IPS-NIHi11 (cell line): ENCODE results near the gene RMI1.
"Not testable (repeated sequence)": the region's sequence is repeated elsewhere in the genome, so short reads cannot be mapped to it uniquely, and the experiment has no call there.

ENCODE experiments used
- DNase-seq: peaks from one replicate; pipeline ENCODE4 v3.0.0; 2012; ENCODE audit warnings: mixed read lengths, low spot score

The RMI1 gene

GRCh38 chr9:83980395-83981125, at the start of gene RMI1:
Gene RMI1 (plus strand): TSS chr9:83980805. CDS start chr9:84000987, 20,182 bp downstream.
- DNase-seq = peak; percentile 96

- no peak for DNase-seq
Measured at GRCh38 chr9:83930881-83931280, 49.7 kb upstream of the RMI1 start.

- no peak for DNase-seq
Measured at GRCh38 chr9:83932011-83932410, 48.6 kb upstream of the RMI1 start.

- DNase-seq = no peak
Measured at GRCh38 chr9:83932851-83933250, 47.8 kb upstream of the RMI1 start.

GRCh38 chr9:83933790-83934189, 46.8 kb upstream of the RMI1 start:
- DNase-seq = no peak

GRCh38 chr9:83934569-83935275, 45.9 kb upstream of the RMI1 start:
- no peak for DNase-seq

- DNase-seq = peak; percentile 46
Measured at GRCh38 chr9:83935276-83935935, 45.2 kb upstream of the RMI1 start.

GRCh38 chr9:83936523-83936922, 44.1 kb upstream of the RMI1 start:
- no peak for DNase-seq

GRCh38 chr9:83937861-83938455, 42.6 kb upstream of the RMI1 start:
- peak; percentile 61 for DNase-seq

GRCh38 chr9:83940590-83941303, 39.9 kb upstream of the RMI1 start:
- no peak for DNase-seq

GRCh38 chr9:83948096-83948495, 32.5 kb upstream of the RMI1 start:
- DNase-seq = not testable (repeated sequence)

- no peak for DNase-seq
Measured at GRCh38 chr9:83956086-83956435, 24.5 kb upstream of the RMI1 start.

GRCh38 chr9:83956436-83957247, 24.0 kb upstream of the RMI1 start:
- peak; percentile 72 for DNase-seq

GRCh38 chr9:83957248-83957513, 23.4 kb upstream of the RMI1 start:
- no peak for DNase-seq

- DNase-seq = no peak
Measured at GRCh38 chr9:83959061-83959460, 21.5 kb upstream of the RMI1 start.

GRCh38 chr9:83960991-83961390, 19.6 kb upstream of the RMI1 start:
- no peak for DNase-seq

GRCh38 chr9:83962165-83962564, 18.4 kb upstream of the RMI1 start:
- no peak for DNase-seq

GRCh38 chr9:83964973-83965349, 15.6 kb upstream of the RMI1 start:
- no peak for DNase-seq

- no peak for DNase-seq
Measured at GRCh38 chr9:83965350-83966208, 15.0 kb upstream of the RMI1 start.

GRCh38 chr9:83966209-83966582, 14.4 kb upstream of the RMI1 start:
- DNase-seq = no peak

- DNase-seq = no peak
Measured at GRCh38 chr9:83967073-83967472, 13.5 kb upstream of the RMI1 start.
